ENCODE data around the gene HRH1.
A peak's percentile ranks its signal among the peaks of the same experiment; 100 is the strongest.
"Not testable (repeated sequence)": the region's sequence is repeated elsewhere in the genome, so short reads cannot be mapped to it uniquely, and the experiment has no call there.

HRH1 gene

GRCh38 chr3:11172096-11172690 is 17.9 kb downstream of the HRH1 start:
- no peaks in the 10 kb centered on the region for H3K36me3 Mint-ChIP-seq (ENCODE audit: low read depth)
- H3K4me1 Mint-ChIP-seq (ENCODE audit: low read depth): no peaks in the 10 kb centered on the region
- H3K27ac Mint-ChIP-seq: no peak overlapping the region
- H3K27me3 Mint-ChIP-seq (ENCODE audit: low read depth): peaks cover 15% of the 10 kb centered on the region
- no peaks in the 10 kb centered on the region for H3K9me3 Mint-ChIP-seq
- H3K4me3 Mint-ChIP-seq: no peak overlapping the region

- Mint-ChIP-seq H3K4me1 (ENCODE audit: low read depth) (no peaks in the 10 kb centered on the region), H3K9me3 (no peaks in the 10 kb centered on the region), H3K27me3 (ENCODE audit: low read depth) (peaks cover 15% of the 10 kb centered on the region), H3K36me3 (ENCODE audit: low read depth) (no peaks in the 10 kb centered on the region), H3K27ac (no peak overlapping the region), H3K4me3 (no peak overlapping the region)
These were observed 19.7 kb downstream of the HRH1 start for GRCh38 chr3:11173828-11174465.

DNA sequence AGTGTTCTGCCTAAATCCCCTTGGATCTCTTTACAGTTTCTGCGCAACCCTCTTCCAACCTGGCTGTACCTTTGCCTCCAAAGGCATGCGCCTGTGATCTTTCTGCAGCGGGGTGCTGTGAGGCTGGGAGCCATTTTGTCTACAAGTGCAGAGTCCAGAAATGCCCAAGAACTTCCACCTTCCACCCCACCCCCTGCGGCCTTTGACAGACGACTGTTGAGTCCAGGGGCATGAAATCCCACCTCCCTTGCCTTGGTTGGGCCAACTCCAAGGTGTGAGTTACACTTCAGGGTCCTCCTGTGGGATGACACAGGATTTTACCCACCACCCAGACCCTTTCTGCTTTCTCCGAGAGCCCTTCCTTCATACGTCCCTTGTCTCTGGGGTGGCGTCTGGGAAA is 24.1 kb downstream of the HRH1 start:
- H3K27me3 Mint-ChIP-seq (ENCODE audit: low read depth): peaks cover 7% of the 10 kb centered on the region
- H3K36me3 Mint-ChIP-seq (ENCODE audit: low read depth): no peaks in the 10 kb centered on the region
- H3K27ac Mint-ChIP-seq: no peak overlapping the region
- no peaks in the 10 kb centered on the region for H3K9me3 Mint-ChIP-seq
- no peaks in the 10 kb centered on the region for H3K4me1 Mint-ChIP-seq (ENCODE audit: low read depth)
- H3K4me3 Mint-ChIP-seq: no peak overlapping the region

DNA sequence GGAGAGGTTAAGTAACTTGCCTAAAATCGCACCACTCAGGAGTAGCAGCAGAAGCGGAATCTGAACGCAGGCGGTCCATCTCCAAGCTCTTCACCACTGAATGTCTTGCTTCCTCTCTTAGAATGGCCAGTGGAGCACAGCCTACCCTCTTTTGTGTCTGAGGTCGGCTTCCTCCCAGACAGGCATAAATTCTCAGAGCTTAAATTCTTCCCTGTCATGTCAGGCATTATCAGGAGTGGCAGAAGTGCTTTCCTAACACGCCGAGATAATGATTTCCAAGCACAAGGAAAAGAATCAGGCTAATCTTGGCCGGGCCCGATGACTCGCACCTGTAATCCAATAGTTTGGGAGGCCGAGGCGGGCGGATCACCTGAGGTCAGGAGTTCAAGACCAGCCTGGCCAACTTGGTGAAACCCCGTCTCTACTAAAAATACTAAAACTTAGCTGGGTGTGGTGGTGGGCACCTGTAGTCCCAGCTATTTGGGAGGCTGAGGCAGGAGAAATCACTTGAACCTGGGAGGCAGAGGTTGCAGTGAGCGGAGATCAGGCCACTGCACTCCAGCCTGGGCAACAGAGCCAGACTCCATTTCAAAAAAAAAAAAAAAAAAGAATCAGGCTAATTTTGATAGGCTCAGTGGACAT is 30.2 kb downstream of the HRH1 start:
- not testable (repeated sequence) for H3K9me3 Mint-ChIP-seq; H3K4me3 Mint-ChIP-seq; H3K27ac Mint-ChIP-seq; H3K4me1 Mint-ChIP-seq (ENCODE audit: low read depth); H3K36me3 Mint-ChIP-seq (ENCODE audit: low read depth)
- peaks cover 21% of the 10 kb centered on the region for H3K27me3 Mint-ChIP-seq (ENCODE audit: low read depth)

DNA sequence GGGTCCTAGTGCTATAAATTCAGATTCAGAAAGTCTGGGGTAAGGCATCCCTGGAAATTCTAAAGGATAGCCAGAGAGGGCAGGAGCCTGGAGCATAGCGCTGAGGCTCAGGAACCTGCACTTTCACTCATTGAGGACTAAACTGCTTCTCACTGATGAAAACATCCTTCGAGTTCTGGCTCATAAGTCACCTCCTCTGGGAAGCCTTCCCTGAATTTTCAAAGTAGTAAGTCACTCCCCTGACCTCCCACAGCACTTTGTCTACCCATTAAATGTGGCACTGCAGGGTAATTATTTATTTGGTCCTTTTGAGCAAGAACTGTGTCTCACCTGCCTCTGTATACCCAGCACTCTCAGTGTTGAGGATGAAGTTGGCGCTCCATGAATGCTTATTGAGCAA is 30.9 kb downstream of the HRH1 start:
- H3K36me3 Mint-ChIP-seq (ENCODE audit: low read depth): no peaks in the 10 kb centered on the region
- peaks cover 21% of the 10 kb centered on the region for H3K27me3 Mint-ChIP-seq (ENCODE audit: low read depth)
- no peak overlapping the region for H3K27ac Mint-ChIP-seq
- no peaks in the 10 kb centered on the region for H3K9me3 Mint-ChIP-seq
- no peaks in the 10 kb centered on the region for H3K4me1 Mint-ChIP-seq (ENCODE audit: low read depth)
- no peak overlapping the region for H3K4me3 Mint-ChIP-seq

- no peaks in the 10 kb centered on the region for H3K36me3 Mint-ChIP-seq (ENCODE audit: low read depth)
- H3K27ac Mint-ChIP-seq: no peak overlapping the region
- H3K9me3 Mint-ChIP-seq: no peaks in the 10 kb centered on the region
- no peaks in the 10 kb centered on the region for H3K4me1 Mint-ChIP-seq (ENCODE audit: low read depth)
- H3K27me3 Mint-ChIP-seq (ENCODE audit: low read depth): peaks cover 21% of the 10 kb centered on the region
- H3K4me3 Mint-ChIP-seq: no peak overlapping the region
These were observed 31.4 kb downstream of the HRH1 start for GRCh38 chr3:11185564-11186317.

DNA sequence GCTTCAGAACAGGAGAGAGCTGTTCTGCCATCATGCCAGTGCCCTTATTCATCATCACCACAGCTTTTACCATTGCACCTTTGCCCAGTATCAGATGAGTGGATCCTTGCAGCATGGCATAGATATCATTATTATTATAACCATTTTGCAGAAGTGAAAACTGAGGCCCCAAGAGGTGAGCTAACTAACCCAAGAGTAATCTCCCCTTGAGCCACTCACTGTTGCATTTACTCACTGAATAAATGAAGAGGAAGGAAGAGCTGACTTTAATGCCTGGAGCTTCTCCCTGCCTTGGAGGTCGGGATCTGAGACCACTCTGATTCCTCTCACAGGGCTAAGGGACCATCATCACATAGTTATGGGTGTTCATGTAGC is 32.0 kb downstream of the HRH1 start:
- Mint-ChIP-seq H3K27me3 (ENCODE audit: low read depth) (peaks cover 21% of the 10 kb centered on the region), H3K4me3 (no peak overlapping the region), H3K36me3 (ENCODE audit: low read depth) (no peaks in the 10 kb centered on the region), H3K4me1 (ENCODE audit: low read depth) (no peaks in the 10 kb centered on the region), H3K27ac (no peak overlapping the region), H3K9me3 (no peaks in the 10 kb centered on the region)

DNA sequence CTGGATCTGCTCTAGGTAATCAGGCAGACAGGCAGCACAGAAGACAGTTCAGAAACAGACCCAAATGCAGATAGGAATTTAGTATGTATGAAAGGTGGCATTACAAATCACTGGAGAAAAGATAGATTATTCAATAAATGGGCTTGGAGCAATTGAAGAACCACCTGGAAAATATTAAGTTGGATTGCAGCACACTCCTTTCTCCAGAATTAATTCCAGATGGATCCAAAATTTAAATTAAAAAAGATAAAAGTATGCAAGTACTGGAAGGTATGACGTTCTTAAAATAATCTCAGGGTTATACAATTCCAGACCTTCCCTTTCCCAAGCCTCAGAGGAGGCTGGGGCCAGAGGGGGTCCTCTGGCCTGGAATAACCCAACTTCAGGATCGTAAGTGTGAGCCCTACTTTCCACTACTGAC is 32.5 kb downstream of the HRH1 start:
- Mint-ChIP-seq H3K4me3 (no peak overlapping the region), H3K9me3 (no peaks in the 10 kb centered on the region), H3K27ac (no peak overlapping the region), H3K36me3 (ENCODE audit: low read depth) (no peaks in the 10 kb centered on the region), H3K4me1 (ENCODE audit: low read depth) (no peaks in the 10 kb centered on the region), H3K27me3 (ENCODE audit: low read depth) (peaks cover 21% of the 10 kb centered on the region)

DNA sequence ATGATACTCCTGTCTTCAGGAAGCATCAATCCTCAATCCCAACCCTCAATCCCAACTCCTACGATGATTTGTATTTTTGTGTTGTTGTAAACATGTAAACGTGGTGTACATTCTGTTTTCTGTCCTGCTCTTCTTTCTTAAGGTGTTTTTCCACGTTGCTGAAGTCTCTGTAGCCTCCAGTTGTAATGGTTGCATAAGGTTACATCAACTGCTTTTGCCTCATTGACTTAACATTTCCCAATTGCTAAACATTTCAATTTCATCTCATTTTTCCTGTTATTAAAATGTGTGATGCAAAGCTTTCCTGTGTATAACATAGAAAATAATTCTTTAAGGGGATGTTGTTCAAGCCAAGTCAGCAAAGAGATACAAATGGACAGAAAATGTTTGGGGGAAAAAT is 33.4 kb downstream of the HRH1 start:
- Mint-ChIP-seq H3K27me3 (ENCODE audit: low read depth) (peaks cover 21% of the 10 kb centered on the region), H3K27ac (no peak overlapping the region), H3K36me3 (ENCODE audit: low read depth) (no peaks in the 10 kb centered on the region), H3K4me3 (no peak overlapping the region), H3K9me3 (no peaks in the 10 kb centered on the region), H3K4me1 (ENCODE audit: low read depth) (no peaks in the 10 kb centered on the region)

DNA sequence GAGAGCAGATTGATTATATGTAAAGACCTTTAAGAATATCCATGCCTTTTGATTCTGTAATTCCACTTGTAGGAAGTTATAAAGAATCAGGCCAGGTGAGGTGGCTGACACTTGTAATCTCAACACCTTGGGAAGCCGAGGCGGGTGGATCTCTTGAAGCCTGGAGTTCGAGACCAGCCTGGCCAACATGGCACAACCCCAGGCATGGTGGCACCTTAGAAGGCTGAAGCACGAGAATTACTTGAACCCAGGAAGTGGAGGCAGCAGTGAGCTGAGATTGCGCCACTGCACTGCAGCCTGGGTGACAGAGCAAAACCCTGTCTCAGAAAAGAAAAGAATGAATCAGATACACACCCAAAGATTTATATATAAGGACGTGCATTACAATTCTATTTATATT is 33.9 kb downstream of the HRH1 start:
- Mint-ChIP-seq H3K4me3 (no peak overlapping the region), H3K27me3 (ENCODE audit: low read depth) (peaks cover 21% of the 10 kb centered on the region), H3K27ac (no peak overlapping the region), H3K9me3 (no peaks in the 10 kb centered on the region), H3K4me1 (ENCODE audit: low read depth) (no peaks in the 10 kb centered on the region), H3K36me3 (ENCODE audit: low read depth) (no peaks in the 10 kb centered on the region)

DNA sequence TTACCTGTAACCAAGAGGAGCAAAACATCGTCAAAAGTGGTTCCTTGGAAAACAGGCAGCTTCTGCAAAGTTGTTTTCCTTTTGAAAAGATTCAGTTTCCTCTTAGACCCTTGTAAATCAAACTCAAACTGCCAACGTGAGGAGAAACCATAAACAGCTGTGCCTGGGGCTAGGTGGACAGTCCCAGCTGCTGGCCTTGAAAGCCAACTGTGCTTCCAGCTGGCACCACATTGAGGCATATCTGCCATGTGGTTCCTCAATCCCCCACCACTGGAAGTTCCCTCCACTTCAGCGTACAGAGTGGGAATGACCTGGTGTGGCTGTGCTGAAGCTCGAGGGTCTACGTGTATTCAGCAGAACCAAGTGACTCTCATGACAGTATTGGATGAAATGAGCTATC is 40.9 kb downstream of the HRH1 start:
- H3K9me3 Mint-ChIP-seq: no peaks in the 10 kb centered on the region
- no peak overlapping the region for H3K27ac Mint-ChIP-seq
- H3K36me3 Mint-ChIP-seq (ENCODE audit: low read depth): no peaks in the 10 kb centered on the region
- H3K4me3 Mint-ChIP-seq: no peak overlapping the region
- H3K27me3 Mint-ChIP-seq (ENCODE audit: low read depth): peaks cover 3% of the 10 kb centered on the region
- H3K4me1 Mint-ChIP-seq (ENCODE audit: low read depth): peaks cover 17% of the 10 kb centered on the region

DNA sequence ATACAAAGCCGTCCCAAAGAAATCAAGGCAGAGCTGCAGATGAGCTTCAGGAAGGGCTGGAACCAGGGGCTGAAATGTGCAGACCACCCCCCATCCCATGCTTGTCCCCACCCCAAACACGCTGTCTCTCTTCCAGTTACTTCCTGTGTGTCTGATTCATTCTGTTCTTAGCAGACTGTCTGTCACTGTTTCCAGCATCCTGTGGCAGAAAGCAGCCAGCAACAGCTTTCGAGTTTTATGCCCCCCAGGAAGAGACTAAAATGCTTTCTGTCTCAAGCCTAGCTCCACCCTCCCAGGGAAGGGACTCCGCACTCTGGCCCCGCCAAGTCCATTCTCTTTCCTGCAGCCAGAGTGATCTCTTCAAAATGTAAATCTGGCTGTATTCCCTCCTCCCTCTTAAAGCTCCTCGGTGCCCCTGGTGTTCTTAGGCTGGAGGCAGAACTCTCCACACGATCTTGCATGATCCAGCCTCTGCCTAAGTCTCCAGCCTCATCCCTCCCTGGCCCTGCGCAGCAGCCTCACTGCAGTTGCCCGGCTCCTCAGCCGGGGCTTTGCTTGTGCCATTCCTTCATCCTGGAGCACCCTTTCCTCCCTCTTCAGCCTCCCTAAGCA is 41.5 kb downstream of the HRH1 start:
- no peaks in the 10 kb centered on the region for H3K36me3 Mint-ChIP-seq (ENCODE audit: low read depth)
- H3K27ac Mint-ChIP-seq: peak overlapping the region; percentile 72
- H3K27me3 Mint-ChIP-seq (ENCODE audit: low read depth): peaks cover 3% of the 10 kb centered on the region
- H3K4me3 Mint-ChIP-seq: no peak overlapping the region
- H3K9me3 Mint-ChIP-seq: no peaks in the 10 kb centered on the region
- H3K4me1 Mint-ChIP-seq (ENCODE audit: low read depth): peaks cover 17% of the 10 kb centered on the region

DNA sequence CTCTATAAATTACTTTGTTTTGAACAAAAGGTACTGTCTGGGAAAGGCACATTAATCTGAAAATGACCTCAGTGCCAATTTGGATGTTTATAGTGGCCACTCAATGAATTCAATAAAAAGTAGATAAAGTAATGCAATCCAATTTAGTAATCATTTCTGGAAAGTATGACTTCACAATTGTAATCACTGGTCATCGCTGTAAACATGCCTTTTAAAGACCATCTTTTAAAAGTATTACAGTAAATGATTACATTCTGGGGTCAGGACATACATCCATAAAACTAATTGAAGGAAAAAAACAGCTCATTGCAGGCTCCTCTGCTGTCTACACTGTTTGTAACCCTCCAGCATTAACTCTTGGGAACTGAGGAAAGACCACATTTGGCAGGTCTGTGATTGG is 43.2 kb downstream of the HRH1 start:
- peaks cover 3% of the 10 kb centered on the region for H3K27me3 Mint-ChIP-seq (ENCODE audit: low read depth)
- H3K27ac Mint-ChIP-seq: no peak overlapping the region
- H3K9me3 Mint-ChIP-seq: no peaks in the 10 kb centered on the region
- H3K4me1 Mint-ChIP-seq (ENCODE audit: low read depth): peaks cover 17% of the 10 kb centered on the region
- no peaks in the 10 kb centered on the region for H3K36me3 Mint-ChIP-seq (ENCODE audit: low read depth)
- H3K4me3 Mint-ChIP-seq: no peak overlapping the region

DNA sequence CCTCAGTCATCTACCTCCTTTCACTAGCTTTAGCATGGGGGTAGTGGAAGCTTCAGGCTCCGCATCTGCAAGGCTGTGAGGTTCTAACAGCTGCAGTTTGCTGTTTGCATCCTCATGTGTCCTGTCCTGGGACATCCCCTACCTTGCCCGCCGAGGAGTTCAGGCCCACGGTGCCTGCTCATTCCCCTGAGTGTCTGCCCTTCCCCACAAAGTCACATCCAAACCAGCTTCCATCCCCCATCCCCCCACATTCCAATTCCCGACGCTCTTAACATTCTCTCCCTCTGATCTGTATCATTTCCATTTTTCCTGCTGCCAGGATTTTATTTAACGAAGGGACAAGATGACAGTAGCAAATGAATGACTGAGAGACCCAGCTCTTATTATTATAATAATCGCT is 43.8 kb downstream of the HRH1 start:
- H3K4me3 Mint-ChIP-seq: no peak overlapping the region
- H3K4me1 Mint-ChIP-seq (ENCODE audit: low read depth): peaks cover 17% of the 10 kb centered on the region
- no peak overlapping the region for H3K27ac Mint-ChIP-seq
- peaks cover 9% of the 10 kb centered on the region for H3K27me3 Mint-ChIP-seq (ENCODE audit: low read depth)
- H3K36me3 Mint-ChIP-seq (ENCODE audit: low read depth): no peaks in the 10 kb centered on the region
- no peaks in the 10 kb centered on the region for H3K9me3 Mint-ChIP-seq

Data from T-helper 1 cell treated with Interleukin-12 subunit alpha and Interleukin-12 subunit beta and Interleukin-4 antibody, amounts not matched to agents 30 μg/mL and 1 μg/mL, for 36 hours (primary cell).